HEK293 (cell line): ENCODE results near the gene C6orf89.

Experiments
- CTCF ChIA-PET: fragments of 350-600 bp; formaldehyde crosslinking; extraction: SDS; loops from one replicate; lab custom pipeline; 2021; ENCODE audit warnings: antibody characterized with exemption; lab: Yijun Ruan, JAX
- POLR2A ChIA-PET: fragments of 300-600 bp; formaldehyde crosslinking; extraction: SDS; loops from one replicate; lab custom pipeline; 2020; ENCODE audit warnings: antibody characterized with exemption, inconsistent platforms; lab: Yijun Ruan, JAX
- H3K27ac ChIP-seq: fragments of 200-500 bp; sonication (Bioruptor generic); 2 replicates; pipeline ENCODE4 v1.5.1; 2014; ENCODE audit warnings: low read depth, low read length, control low read depth, inconsistent platforms; ENCODE audit errors: extremely low read depth
- H3K36me3 ChIP-seq, 2 experiments: fragments of 200-500 bp in 1 of 2; sonication (Bioruptor generic) in 1 of 2; 1 replicate in 1 of 2; 2 replicates in 1 of 2; pipeline ENCODE4 v1.5.1; 2014 to 2017; ENCODE audit warnings: inconsistent platforms in 2 of 2, low read length in 2 of 2; ENCODE audit not compliant: control insufficient read depth in 2 of 2, insufficient read depth in 1 of 2
- H3K4me1 ChIP-seq: fragments of 200-500 bp; sonication (Bioruptor generic); 2 replicates; pipeline ENCODE4 v1.5.1; 2014; ENCODE audit warnings: mild to moderate bottlenecking, low read length, inconsistent platforms; ENCODE audit not compliant: control insufficient read depth, insufficient read depth
- H3K4me3 ChIP-seq: 2 replicates; pipeline ENCODE4 v1.5.1; 2011; ENCODE audit warnings: low read depth, mild to moderate bottlenecking, control low read depth, low read length, moderate library complexity
- H3K9me3 ChIP-seq: fragments of 200-500 bp; sonication (Bioruptor generic); 2 replicates; pipeline ENCODE4 v1.5.1; 2014; ENCODE audit warnings: low read depth, low read length, inconsistent platforms; ENCODE audit not compliant: control insufficient read depth, insufficient read depth
- BCL11B ChIP-seq: fragments of 450-650 bp; formaldehyde crosslinking; IDR thresholded peaks from 2 replicates; pipeline ENCODE4 v1.5.1; 2016; ENCODE audit warnings: low read depth, missing biosample characterization, missing genetic modification characterization
- EGR2 ChIP-seq: fragments of 450-650 bp; formaldehyde crosslinking; IDR thresholded peaks from 2 replicates; pipeline ENCODE4 v1.5.1; 2016; ENCODE audit warnings: low read depth, missing biosample characterization, missing genetic modification characterization
- GLI2 ChIP-seq: fragments of 450-650 bp; formaldehyde crosslinking; IDR thresholded peaks from 2 replicates; pipeline ENCODE4; 2017; ENCODE audit warnings: missing biosample characterization, missing genetic modification characterization, low read depth, borderline replicate concordance
- HOXA7 ChIP-seq: sonication (generic); formaldehyde crosslinking; IDR thresholded peaks from 2 replicates; pipeline ENCODE4 v1.8.1; 2022; ENCODE audit warnings: missing genetic modification reagents, borderline replicate concordance
- MZF1 ChIP-seq: fragments of 450-650 bp; formaldehyde crosslinking; IDR thresholded peaks from 2 replicates; pipeline ENCODE4 v1.5.1; 2017; ENCODE audit warnings: missing biosample characterization, missing genetic modification characterization, borderline replicate concordance
- SALL2 ChIP-seq: fragments of 450-650 bp; formaldehyde crosslinking; IDR thresholded peaks from 2 replicates; pipeline ENCODE4 v1.5.0; 2017; ENCODE audit warnings: missing biosample characterization, mild to moderate bottlenecking, missing genetic modification characterization, borderline replicate concordance
- ZFHX2 ChIP-seq: fragments of 450-650 bp; formaldehyde crosslinking; conservative IDR thresholded peaks from 2 replicates; pipeline ENCODE4 v1.5.1; 2016; ENCODE audit warnings: missing biosample characterization, missing genetic modification characterization
- ZFP3 ChIP-seq: fragments of 450-650 bp; formaldehyde crosslinking; IDR thresholded peaks from 2 replicates; pipeline ENCODE4 v1.5.1; 2016; ENCODE audit warnings: low read depth, missing biosample characterization, missing genetic modification characterization
- ZIC2 ChIP-seq: fragments of 450-650 bp; formaldehyde crosslinking; IDR thresholded peaks from 2 replicates; pipeline ENCODE4 v1.5.1; 2016; ENCODE audit warnings: missing biosample characterization, missing genetic modification characterization
- ZNF19 ChIP-seq: fragments of 450-650 bp; formaldehyde crosslinking; IDR thresholded peaks from 2 replicates; pipeline ENCODE4; 2016; ENCODE audit warnings: missing biosample characterization, missing genetic modification characterization, low read depth
- ZNF202 ChIP-seq: fragments of 450-650 bp; formaldehyde crosslinking; IDR thresholded peaks from 2 replicates; pipeline ENCODE4 v1.5.1; 2016; ENCODE audit warnings: missing biosample characterization, missing genetic modification characterization, borderline replicate concordance
- ZNF324 ChIP-seq: fragments of 450-650 bp; formaldehyde crosslinking; IDR thresholded peaks from 2 replicates; pipeline ENCODE4 v1.5.1; 2016; ENCODE audit warnings: missing biosample characterization, missing genetic modification characterization
- ZNF654 ChIP-seq: fragments of 450-650 bp; formaldehyde crosslinking; IDR thresholded peaks from 2 replicates; pipeline ENCODE4 v1.5.1; 2016; ENCODE audit warnings: low read depth, missing biosample characterization, missing genetic modification characterization
- ZNF660 ChIP-seq: fragments of 450-650 bp; IDR thresholded peaks from 2 replicates; pipeline ENCODE4 v1.5.1; 2018; ENCODE audit warnings: missing biosample characterization, mild to moderate bottlenecking, missing genetic modification characterization
- TF ChIP-seq, protein P1 (sequence below): fragments of 450-650 bp; formaldehyde crosslinking; conservative IDR thresholded peaks from 2 replicates; pipeline ENCODE4 v1.5.1; 2016; ENCODE audit warnings: low read depth, missing biosample characterization, missing genetic modification characterization
- TF ChIP-seq, protein P2 (sequence below): fragments of 450-650 bp; formaldehyde crosslinking; IDR thresholded peaks from 2 replicates; pipeline ENCODE4 v1.5.1; 2016; ENCODE audit warnings: missing biosample characterization, missing genetic modification characterization, low read depth
- TF ChIP-seq, protein P3 (sequence below): fragments of 450-650 bp; formaldehyde crosslinking; IDR thresholded peaks from 2 replicates; pipeline ENCODE4 v1.5.1; 2016; ENCODE audit warnings: missing biosample characterization, missing genetic modification characterization
- TF ChIP-seq, protein P4 (sequence below): fragments of 450-650 bp; formaldehyde crosslinking; IDR thresholded peaks from 2 replicates; pipeline ENCODE4 v1.5.1; 2016; ENCODE audit warnings: missing biosample characterization, missing genetic modification characterization
- TF ChIP-seq, protein P5 (sequence below): fragments of 450-650 bp; formaldehyde crosslinking; IDR thresholded peaks from 2 replicates; pipeline ENCODE4 v1.5.1; 2016; ENCODE audit warnings: missing biosample characterization, missing genetic modification characterization

The C6orf89 gene

DNA sequence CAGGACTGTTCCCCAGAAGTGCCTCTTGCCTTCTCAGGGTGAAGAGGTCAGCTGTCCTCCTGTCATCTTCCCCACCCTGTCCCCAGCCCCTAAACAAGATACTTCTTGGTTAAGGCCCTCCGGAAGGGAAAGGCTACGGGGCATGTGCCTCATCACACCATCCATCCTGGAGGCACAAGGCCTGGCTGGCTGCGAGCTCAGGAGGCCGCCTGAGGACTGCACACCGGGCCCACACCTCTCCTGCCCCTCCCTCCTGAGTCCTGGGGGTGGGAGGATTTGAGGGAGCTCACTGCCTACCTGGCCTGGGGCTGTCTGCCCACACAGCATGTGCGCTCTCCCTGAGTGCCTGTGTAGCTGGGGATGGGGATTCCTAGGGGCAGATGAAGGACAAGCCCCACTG is 78.6 kb downstream of the C6orf89 start:
- H3K4me3 ChIP-seq, result no peak overlapping the region

DNA sequence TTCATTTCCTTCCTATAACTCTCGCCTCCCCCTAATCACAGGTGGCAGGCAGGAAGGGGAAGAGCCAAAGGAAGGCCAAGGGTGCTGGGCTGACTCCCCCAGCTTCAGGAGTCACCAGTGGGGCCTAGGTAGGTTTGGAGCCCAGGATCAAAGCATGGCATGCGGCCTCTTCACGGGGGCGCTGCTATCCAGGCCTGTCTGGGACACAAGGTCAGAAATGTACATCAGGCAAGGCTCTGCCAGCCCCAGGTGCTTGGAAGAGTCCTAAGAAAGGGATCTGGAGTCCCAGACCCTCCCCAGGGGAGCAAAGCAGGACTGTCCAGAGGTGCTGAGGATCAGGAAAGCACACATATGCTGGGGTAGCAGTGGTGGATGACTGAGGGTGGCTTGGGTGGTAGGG is 79.2 kb downstream of the C6orf89 start:
- Histone ChIP-seq H3K4me1 (no peaks in the 10 kb centered on the region), H3K9me3 (no peaks in the 10 kb centered on the region), H3K27ac (no peak overlapping the region), H3K36me3 (peaks cover 7 to 30% of the 10 kb centered on the region in 2 experiments; a peak in 1 of 3 replicates), H3K4me3 (no peak overlapping the region)
- CTCF ChIA-PET, result interaction anchor here (0.6 to 1.7 kb wide), 3 partner anchors 53 to 516 kb away, joined by 3 to 7 read pairs (median 5); no protein-coding TSS in a partner anchor
- TF ChIP-seq ZNF324 (tag by site-specific recombination) (no peak), ZNF654 (tag by site-specific recombination) (no peak), GLI2 (tag by site-specific recombination) (no peak), HOXA7 (CRISPR knock-in tag) (no peak), ZNF202 (tag by site-specific recombination) (no peak), MZF1 (tag by site-specific recombination) (no peak), ZNF19 (tag by site-specific recombination) (no peak)
- TF ChIP-seq, protein P1, sequence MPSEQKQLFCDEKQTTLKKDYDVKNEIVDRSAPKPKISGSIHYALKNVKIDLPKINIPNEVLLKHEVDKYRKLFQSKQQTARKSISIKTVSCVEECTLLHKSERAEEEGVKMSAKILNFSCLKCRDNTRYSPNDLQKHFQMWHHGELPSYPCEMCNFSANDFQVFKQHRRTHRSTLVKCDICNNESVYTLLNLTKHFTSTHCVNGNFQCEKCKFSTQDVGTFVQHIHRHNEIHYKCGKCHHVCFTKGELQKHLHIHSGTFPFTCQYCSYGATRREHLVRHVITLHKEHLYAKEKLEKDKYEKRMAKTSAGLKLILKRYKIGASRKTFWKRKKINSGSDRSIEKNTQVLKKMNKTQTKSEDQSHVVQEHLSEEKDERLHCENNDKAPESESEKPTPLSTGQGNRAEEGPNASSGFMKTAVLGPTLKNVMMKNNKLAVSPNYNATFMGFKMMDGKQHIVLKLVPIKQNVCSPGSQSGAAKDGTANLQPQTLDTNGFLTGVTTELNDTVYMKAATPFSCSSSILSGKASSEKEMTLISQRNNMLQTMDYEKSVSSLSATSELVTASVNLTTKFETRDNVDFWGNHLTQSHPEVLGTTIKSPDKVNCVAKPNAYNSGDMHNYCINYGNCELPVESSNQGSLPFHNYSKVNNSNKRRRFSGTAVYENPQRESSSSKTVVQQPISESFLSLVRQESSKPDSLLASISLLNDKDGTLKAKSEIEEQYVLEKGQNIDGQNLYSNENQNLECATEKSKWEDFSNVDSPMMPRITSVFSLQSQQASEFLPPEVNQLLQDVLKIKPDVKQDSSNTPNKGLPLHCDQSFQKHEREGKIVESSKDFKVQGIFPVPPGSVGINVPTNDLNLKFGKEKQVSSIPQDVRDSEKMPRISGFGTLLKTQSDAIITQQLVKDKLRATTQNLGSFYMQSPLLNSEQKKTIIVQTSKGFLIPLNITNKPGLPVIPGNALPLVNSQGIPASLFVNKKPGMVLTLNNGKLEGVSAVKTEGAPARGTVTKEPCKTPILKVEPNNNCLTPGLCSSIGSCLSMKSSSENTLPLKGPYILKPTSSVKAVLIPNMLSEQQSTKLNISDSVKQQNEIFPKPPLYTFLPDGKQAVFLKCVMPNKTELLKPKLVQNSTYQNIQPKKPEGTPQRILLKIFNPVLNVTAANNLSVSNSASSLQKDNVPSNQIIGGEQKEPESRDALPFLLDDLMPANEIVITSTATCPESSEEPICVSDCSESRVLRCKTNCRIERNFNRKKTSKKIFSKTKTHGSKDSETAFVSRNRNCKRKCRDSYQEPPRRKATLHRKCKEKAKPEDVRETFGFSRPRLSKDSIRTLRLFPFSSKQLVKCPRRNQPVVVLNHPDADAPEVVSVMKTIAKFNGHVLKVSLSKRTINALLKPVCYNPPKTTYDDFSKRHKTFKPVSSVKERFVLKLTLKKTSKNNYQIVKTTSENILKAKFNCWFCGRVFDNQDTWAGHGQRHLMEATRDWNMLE, result no peak
- TF ChIP-seq, protein P2, sequence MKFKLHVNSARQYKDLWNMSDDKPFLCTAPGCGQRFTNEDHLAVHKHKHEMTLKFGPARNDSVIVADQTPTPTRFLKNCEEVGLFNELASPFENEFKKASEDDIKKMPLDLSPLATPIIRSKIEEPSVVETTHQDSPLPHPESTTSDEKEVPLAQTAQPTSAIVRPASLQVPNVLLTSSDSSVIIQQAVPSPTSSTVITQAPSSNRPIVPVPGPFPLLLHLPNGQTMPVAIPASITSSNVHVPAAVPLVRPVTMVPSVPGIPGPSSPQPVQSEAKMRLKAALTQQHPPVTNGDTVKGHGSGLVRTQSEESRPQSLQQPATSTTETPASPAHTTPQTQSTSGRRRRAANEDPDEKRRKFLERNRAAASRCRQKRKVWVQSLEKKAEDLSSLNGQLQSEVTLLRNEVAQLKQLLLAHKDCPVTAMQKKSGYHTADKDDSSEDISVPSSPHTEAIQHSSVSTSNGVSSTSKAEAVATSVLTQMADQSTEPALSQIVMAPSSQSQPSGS (tag by site-specific recombination), result no peak
- TF ChIP-seq, protein P3, sequence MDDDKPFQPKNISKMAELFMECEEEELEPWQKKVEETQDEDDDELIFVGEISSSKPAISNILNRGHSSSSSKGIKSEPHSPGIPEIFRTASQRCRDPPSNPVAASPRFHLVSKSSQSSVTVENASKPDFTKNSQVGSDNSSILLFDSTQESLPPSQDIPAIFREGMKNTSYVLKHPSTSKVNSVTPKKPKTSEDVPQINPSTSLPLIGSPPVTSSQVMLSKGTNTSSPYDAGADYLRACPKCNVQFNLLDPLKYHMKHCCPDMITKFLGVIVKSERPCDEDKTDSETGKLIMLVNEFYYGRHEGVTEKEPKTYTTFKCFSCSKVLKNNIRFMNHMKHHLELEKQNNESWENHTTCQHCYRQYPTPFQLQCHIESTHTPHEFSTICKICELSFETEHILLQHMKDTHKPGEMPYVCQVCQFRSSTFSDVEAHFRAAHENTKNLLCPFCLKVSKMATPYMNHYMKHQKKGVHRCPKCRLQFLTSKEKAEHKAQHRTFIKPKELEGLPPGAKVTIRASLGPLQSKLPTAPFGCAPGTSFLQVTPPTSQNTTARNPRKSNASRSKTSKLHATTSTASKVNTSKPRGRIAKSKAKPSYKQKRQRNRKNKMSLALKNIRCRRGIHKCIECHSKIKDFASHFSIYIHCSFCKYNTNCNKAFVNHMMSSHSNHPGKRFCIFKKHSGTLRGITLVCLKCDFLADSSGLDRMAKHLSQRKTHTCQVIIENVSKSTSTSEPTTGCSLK (tag by site-specific recombination), result no peak
- POLR2A ChIA-PET, result no interaction called here

More for the DNA sequence above, 78.6 kb downstream of the C6orf89 start:
- Histone ChIP-seq H3K36me3 (peaks cover 2 to 25% of the 10 kb centered on the region in 2 experiments; a peak in 1 of 3 replicates), H3K9me3 (no peaks in the 10 kb centered on the region), H3K4me1 (no peaks in the 10 kb centered on the region), H3K27ac (no peak overlapping the region)
- TF ChIP-seq SALL2 (tag by site-specific recombination) (no peak), ZNF660 (tag by site-specific recombination) (no peak), EGR2 (tag by site-specific recombination) (peak; percentile 71), ZFP3 (no peak), ZIC2 (0 out of 2 replicates have a peak, but pooled peaks have one; percentile 11), BCL11B (no peak), ZFHX2 (peak; percentile 82)
- TF ChIP-seq, protein P4, sequence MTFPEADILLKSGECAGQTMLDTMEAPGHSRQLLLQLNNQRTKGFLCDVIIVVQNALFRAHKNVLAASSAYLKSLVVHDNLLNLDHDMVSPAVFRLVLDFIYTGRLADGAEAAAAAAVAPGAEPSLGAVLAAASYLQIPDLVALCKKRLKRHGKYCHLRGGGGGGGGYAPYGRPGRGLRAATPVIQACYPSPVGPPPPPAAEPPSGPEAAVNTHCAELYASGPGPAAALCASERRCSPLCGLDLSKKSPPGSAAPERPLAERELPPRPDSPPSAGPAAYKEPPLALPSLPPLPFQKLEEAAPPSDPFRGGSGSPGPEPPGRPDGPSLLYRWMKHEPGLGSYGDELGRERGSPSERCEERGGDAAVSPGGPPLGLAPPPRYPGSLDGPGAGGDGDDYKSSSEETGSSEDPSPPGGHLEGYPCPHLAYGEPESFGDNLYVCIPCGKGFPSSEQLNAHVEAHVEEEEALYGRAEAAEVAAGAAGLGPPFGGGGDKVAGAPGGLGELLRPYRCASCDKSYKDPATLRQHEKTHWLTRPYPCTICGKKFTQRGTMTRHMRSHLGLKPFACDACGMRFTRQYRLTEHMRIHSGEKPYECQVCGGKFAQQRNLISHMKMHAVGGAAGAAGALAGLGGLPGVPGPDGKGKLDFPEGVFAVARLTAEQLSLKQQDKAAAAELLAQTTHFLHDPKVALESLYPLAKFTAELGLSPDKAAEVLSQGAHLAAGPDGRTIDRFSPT, result no peak
- TF ChIP-seq, protein P5, sequence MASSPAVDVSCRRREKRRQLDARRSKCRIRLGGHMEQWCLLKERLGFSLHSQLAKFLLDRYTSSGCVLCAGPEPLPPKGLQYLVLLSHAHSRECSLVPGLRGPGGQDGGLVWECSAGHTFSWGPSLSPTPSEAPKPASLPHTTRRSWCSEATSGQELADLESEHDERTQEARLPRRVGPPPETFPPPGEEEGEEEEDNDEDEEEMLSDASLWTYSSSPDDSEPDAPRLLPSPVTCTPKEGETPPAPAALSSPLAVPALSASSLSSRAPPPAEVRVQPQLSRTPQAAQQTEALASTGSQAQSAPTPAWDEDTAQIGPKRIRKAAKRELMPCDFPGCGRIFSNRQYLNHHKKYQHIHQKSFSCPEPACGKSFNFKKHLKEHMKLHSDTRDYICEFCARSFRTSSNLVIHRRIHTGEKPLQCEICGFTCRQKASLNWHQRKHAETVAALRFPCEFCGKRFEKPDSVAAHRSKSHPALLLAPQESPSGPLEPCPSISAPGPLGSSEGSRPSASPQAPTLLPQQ (tag by site-specific recombination), result peak; percentile 29; the same call in 1 of the 2 replicates
- ChIA-PET CTCF (interaction anchor here (0.5 to 1.7 kb wide), 5 partner anchors 29 to 515 kb away, joined by 3 to 7 read pairs (median 5); no protein-coding TSS in a partner anchor), POLR2A (interaction anchor here (0.7 kb wide), 1 partner anchor 89 kb away, joined by 5 read pairs; no protein-coding TSS in a partner anchor)
